CD14-positive monocyte (primary cell): ENCODE data around the gene RFPL4A. TPM values are rescaled to one million over a fixed set of nuclear protein-coding genes. Genes with fewer than 3 reads are reported as not detected.

Source experiments
- DNase-seq, 3 donors: peaks; one replicate each; pipeline ENCODE4 v3.0.0-alpha.2; 2011 to 2022
- H2AFZ ChIP-seq: 2 replicates; pipeline ENCODE4 v1.6.0; 2012; ENCODE audit warnings: mild to moderate bottlenecking, low read depth, low read length, inconsistent platforms; ENCODE audit not compliant: insufficient read depth, poor library complexity, severe bottlenecking
- H3K27ac ChIP-seq, 2 donors: 1 replicate in 1 of 2; 2 replicates in 1 of 2; pipeline ENCODE4 v1.5.1; 2012 to 2013; ENCODE audit warnings: low read length in 2 of 2, control low read depth in 1 of 2, inconsistent platforms in 1 of 2, low read depth in 1 of 2, mild to moderate bottlenecking in 1 of 2
- H3K27me3 ChIP-seq, 2 donors: one replicate each; pipeline versions ENCODE4 v1.6.0 to v1.6.1; 2011 to 2013; ENCODE audit warnings: low read length in 2 of 2; ENCODE audit not compliant: control insufficient read depth in 2 of 2, insufficient read depth in 2 of 2
- H3K36me3 ChIP-seq, 2 donors: replicated peaks in 1 of 2; 1 replicate in 1 of 2; 2 replicates in 1 of 2; pipeline versions ENCODE4 v1.5.1 to v1.6.1; 2012 to 2013; ENCODE audit warnings: low read length in 2 of 2, control low read depth in 1 of 2, inconsistent platforms in 1 of 2, mild to moderate bottlenecking in 1 of 2; ENCODE audit not compliant: insufficient read depth in 2 of 2, control insufficient read depth in 1 of 2
- H3K4me1 ChIP-seq, 2 donors: 1 replicate in 1 of 2; 2 replicates in 1 of 2; pipeline versions ENCODE4 v1.5.1 to v1.6.1; 2012 to 2013; ENCODE audit warnings: low read length in 2 of 2, control low read depth in 1 of 2, inconsistent platforms in 1 of 2, mild to moderate bottlenecking in 1 of 2, moderate library complexity in 1 of 2; ENCODE audit not compliant: insufficient read depth in 2 of 2, control insufficient read depth in 1 of 2
- H3K4me2 ChIP-seq: replicated peaks from 2 replicates; pipeline ENCODE3; 2012; ENCODE audit warnings: low read length, moderate library complexity, mild to moderate bottlenecking; ENCODE audit not compliant: poor library complexity, severe bottlenecking; ENCODE audit errors: extremely low read depth
- H3K4me3 ChIP-seq, 3 experiments: fragments of 200-600 bp in 1 of 3; sonication (generic) in 1 of 3; replicated peaks in 1 of 3; 1 replicate in 2 of 3; 2 replicates in 1 of 3; pipeline ENCODE4 v1.5.1; 2011 to 2013; ENCODE audit warnings: low read length in 3 of 3, mild to moderate bottlenecking in 3 of 3, control low read depth in 2 of 3, low read depth in 2 of 3, inconsistent platforms in 1 of 3, moderate library complexity in 1 of 3
- H3K79me2 ChIP-seq: 2 replicates; pipeline ENCODE4 v1.6.0; 2012; ENCODE audit warnings: mild to moderate bottlenecking, control low read depth, inconsistent platforms, low read length, moderate library complexity; ENCODE audit not compliant: insufficient read depth
- H3K9ac ChIP-seq: 2 replicates; pipeline ENCODE4 v1.6.0; 2017; ENCODE audit warnings: low read length, mild to moderate bottlenecking; ENCODE audit not compliant: insufficient read depth, poor library complexity, severe bottlenecking
- H3K9me3 ChIP-seq, 2 donors: replicated peaks in 1 of 2; 1 replicate in 1 of 2; 2 replicates in 1 of 2; pipeline versions ENCODE4 v1.5.1 to v1.6.1; 2012 to 2013; ENCODE audit warnings: low read length in 2 of 2, control low read depth in 1 of 2; ENCODE audit not compliant: control insufficient read depth in 1 of 2, insufficient read depth in 1 of 2
- H4K20me1 ChIP-seq: 2 replicates; pipeline ENCODE4 v1.6.0; 2012; ENCODE audit warnings: mild to moderate bottlenecking, low read length, control low read depth, moderate library complexity; ENCODE audit not compliant: insufficient read depth
- H3K27ac Mint-ChIP-seq, 7 donors: one replicate each; pipeline ENCODE4 v1.8.0; 2020; ENCODE audit warnings: mild to moderate bottlenecking in 7 of 7, mixed read lengths in 7 of 7, moderate library complexity in 6 of 7, inconsistent platforms in 2 of 7
- H3K27me3 Mint-ChIP-seq, 3 donors: one replicate each; pipeline ENCODE4 v1.8.0; 2021 to 2022; ENCODE audit warnings: low read depth in 3 of 3, mild to moderate bottlenecking in 3 of 3, mixed read lengths in 3 of 3, moderate library complexity in 3 of 3, inconsistent platforms in 1 of 3
- H3K36me3 Mint-ChIP-seq, 2 donors: one replicate each; pipeline ENCODE4 v1.8.0; 2020; ENCODE audit warnings: mixed read lengths in 2 of 2, inconsistent platforms in 1 of 2, mild to moderate bottlenecking in 1 of 2
- H3K4me1 Mint-ChIP-seq: one replicate; pipeline ENCODE4 v1.8.0; 2020; ENCODE audit warnings: mild to moderate bottlenecking, mixed read lengths
- H3K4me3 Mint-ChIP-seq, 2 donors: one replicate each; pipeline ENCODE4 v1.8.0; 2020; ENCODE audit warnings: mild to moderate bottlenecking in 2 of 2, mixed read lengths in 2 of 2, moderate library complexity in 1 of 2
- H3K9me3 Mint-ChIP-seq, 7 donors: one replicate each; pipeline ENCODE4 v1.8.0; 2020 to 2022; ENCODE audit warnings: mixed read lengths in 7 of 7, mild to moderate bottlenecking in 6 of 7, moderate library complexity in 6 of 7, inconsistent platforms in 2 of 7
- WGBS: methylation state at CpG from one replicate; pipeline ENCODE4 v1.1.5; 2013; ENCODE audit warnings: missing lambda C conversion rate; ENCODE audit not compliant: insufficient coverage; 5-methylcytosine and 5-hydroxymethylcytosine counted together
- intact Hi-C, 2 donors: fragments of 100-400 bp; cut with micrococcal nuclease; formaldehyde crosslinking; loops; one replicate each; pipeline versions ENCODE4 v1.15.0 to v1.15.1; 2023
- polyA plus RNA-seq, 3 donors: library from polyadenylated mRNA; depleted of rRNA in 1 of 3; unstranded in 2 of 3; stranded (reverse) in 1 of 3; fragments of 300-500 nt in 2 of 3; fragments of >200 nt in 1 of 3; fragmentation: Illumina TruSeq in 2 of 3; gene quantifications; 1 replicate in 2 of 3; 2 replicates in 1 of 3; pipeline ENCODE4 v1.2.3, GENCODE V29; 2012 to 2021
- TF ChIP-seq, protein P1 (sequence below): fragments of 200-600 bp; IDR thresholded peaks from one replicate; pipeline ENCODE4 v1.8.0; 2022; ENCODE audit warnings: antibody characterized with exemption, mild to moderate bottlenecking

The RFPL4A gene
- polyA plus RNA-seq, 3 donors, result 0.33 to 8.4 (median 7.9) TPM

DNA sequence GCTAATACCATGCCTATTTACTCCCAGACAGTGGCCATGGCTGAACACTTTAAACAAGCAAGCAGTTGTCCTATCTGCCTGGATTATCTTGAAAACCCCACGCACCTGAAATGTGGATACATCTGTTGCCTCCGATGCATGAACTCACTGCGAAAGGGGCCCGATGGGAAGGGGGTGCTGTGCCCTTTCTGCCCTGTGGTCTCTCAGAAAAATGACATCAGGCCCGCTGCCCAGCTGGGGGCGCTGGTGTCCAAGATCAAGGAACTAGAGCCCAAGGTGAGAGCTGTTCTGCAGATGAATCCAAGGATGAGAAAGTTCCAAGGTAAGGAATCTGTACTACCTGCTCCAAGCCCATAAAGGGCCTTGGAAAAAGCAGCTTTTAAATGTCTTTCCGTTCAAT is 18.6 kb downstream of the RFPL4A start:
- no peak for DNase-seq
- H3K9me3 ChIP-seq, result peaks cover 0 to 4% of the 10 kb centered on the region in 2 donors
- no peaks in the 10 kb centered on the region for H3K27me3 ChIP-seq
- Mint-ChIP-seq H3K36me3 (no peaks in the 10 kb centered on the region), H3K27ac (no peak overlapping the region), H3K4me1 (no peaks in the 10 kb centered on the region), H3K9me3 (peaks cover 0 to 25% (median 4%) of the 10 kb centered on the region in 7 donors), H3K27me3 (peaks cover 2 to 4% (median 3%) of the 10 kb centered on the region in 3 donors), H3K4me3 (no peak overlapping the region)
- H3K79me2 ChIP-seq, result no peaks in the 10 kb centered on the region
- TF ChIP-seq, protein P1, sequence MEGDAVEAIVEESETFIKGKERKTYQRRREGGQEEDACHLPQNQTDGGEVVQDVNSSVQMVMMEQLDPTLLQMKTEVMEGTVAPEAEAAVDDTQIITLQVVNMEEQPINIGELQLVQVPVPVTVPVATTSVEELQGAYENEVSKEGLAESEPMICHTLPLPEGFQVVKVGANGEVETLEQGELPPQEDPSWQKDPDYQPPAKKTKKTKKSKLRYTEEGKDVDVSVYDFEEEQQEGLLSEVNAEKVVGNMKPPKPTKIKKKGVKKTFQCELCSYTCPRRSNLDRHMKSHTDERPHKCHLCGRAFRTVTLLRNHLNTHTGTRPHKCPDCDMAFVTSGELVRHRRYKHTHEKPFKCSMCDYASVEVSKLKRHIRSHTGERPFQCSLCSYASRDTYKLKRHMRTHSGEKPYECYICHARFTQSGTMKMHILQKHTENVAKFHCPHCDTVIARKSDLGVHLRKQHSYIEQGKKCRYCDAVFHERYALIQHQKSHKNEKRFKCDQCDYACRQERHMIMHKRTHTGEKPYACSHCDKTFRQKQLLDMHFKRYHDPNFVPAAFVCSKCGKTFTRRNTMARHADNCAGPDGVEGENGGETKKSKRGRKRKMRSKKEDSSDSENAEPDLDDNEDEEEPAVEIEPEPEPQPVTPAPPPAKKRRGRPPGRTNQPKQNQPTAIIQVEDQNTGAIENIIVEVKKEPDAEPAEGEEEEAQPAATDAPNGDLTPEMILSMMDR, result peak; percentile 4
- 39% methylated on average over 5 of the region's 7 CpGs for WGBS
- no peaks in the 10 kb centered on the region for H3K36me3 ChIP-seq
- intact Hi-C loops, result no loop called here
- H3K4me2 ChIP-seq, result no peak overlapping the region
- no peaks in the 10 kb centered on the region for H4K20me1 ChIP-seq
- no peak overlapping the region for H3K27ac ChIP-seq
- no peaks in the 10 kb centered on the region for H3K4me1 ChIP-seq
- no peak overlapping the region for H2AFZ ChIP-seq
- H3K4me3 ChIP-seq, result no peak overlapping the region
- no peak overlapping the region for H3K9ac ChIP-seq

DNA sequence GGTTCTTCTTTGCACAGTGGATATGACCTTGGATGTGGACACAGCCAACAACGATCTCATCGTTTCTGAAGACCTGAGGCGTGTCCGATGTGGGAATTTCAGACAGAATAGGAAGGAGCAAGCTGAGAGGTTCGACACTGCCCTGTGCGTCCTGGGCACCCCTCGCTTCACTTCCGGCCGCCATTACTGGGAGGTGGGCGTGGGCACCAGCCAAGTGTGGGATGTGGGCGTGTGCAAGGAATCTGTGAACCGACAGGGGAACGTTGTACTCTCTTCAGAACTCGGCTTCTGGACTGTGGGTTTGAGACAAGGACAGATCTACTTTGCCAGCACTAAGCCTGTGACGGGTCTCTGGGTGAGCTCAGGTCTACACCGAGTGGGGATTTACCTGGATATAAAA is 19.4 kb downstream of the RFPL4A start:
- no peaks in the 10 kb centered on the region for H3K4me1 ChIP-seq
- no peak overlapping the region for H3K4me2 ChIP-seq
- H3K9ac ChIP-seq, result no peak overlapping the region
- no peak overlapping the region for H2AFZ ChIP-seq
- intact Hi-C loops, result no loop called here
- H3K36me3 ChIP-seq, result no peaks in the 10 kb centered on the region
- 89% methylated on average over 15 of the region's 16 CpGs for WGBS
- no peak overlapping the region for H3K4me3 ChIP-seq
- H4K20me1 ChIP-seq, result no peaks in the 10 kb centered on the region
- TF ChIP-seq, protein P1, result no peak
- no peak for DNase-seq
- peaks cover 0 to 4% of the 10 kb centered on the region in 2 donors for H3K9me3 ChIP-seq
- H3K27ac Mint-ChIP-seq, result no peak overlapping the region
- H3K36me3 Mint-ChIP-seq, result no peaks in the 10 kb centered on the region
- no peaks in the 10 kb centered on the region for H3K27me3 ChIP-seq
- H3K79me2 ChIP-seq, result no peaks in the 10 kb centered on the region
- H3K4me1 Mint-ChIP-seq, result no peaks in the 10 kb centered on the region
- H3K27ac ChIP-seq, result no peak overlapping the region
- peaks cover 3 to 4% (median 4%) of the 10 kb centered on the region in 3 donors for H3K27me3 Mint-ChIP-seq
- peaks cover 0 to 25% (median 4%) of the 10 kb centered on the region in 7 donors for H3K9me3 Mint-ChIP-seq
- H3K4me3 Mint-ChIP-seq, result no peak overlapping the region
